ENCODE measurements around the gene UNC5B. TPM values are rescaled to one million over a fixed set of nuclear protein-coding genes. Genes with fewer than 3 reads are reported as not detected.

The UNC5B gene
- total and polyA plus RNA-seq, 7 experiments from 2014 or later, result 0.08 TPM; not detected in 5

GRCh38 chr10:71248210-71248609 lies 35.8 kb downstream of the UNC5B start:
- DNase-seq (no peak), ATAC-seq (no peak)
- H3K4me3 Mint-ChIP-seq, result no peak overlapping the region
- Histone ChIP-seq H3K4me3 (ENCODE audit: low read length) (no peak overlapping the region), H3K9me3 (ENCODE audit: control insufficient read depth in 2 of 3, low read length in 3 of 3) (no peaks in the 10 kb centered on the region), H3K36me3 (ENCODE audit: control insufficient read depth in 2 of 3, insufficient read depth in 3 of 3, low read length in 3 of 3) (no peaks in the 10 kb centered on the region), H3K27me3 (ENCODE audit: control insufficient read depth in 2 of 2, insufficient read depth in 2 of 2, low read length in 2 of 2) (no peaks in the 10 kb centered on the region), H3K4me1 (ENCODE audit: control insufficient read depth in 2 of 2, insufficient read depth in 2 of 2, low read length in 2 of 2) (no peaks in the 10 kb centered on the region), H3K27ac (ENCODE audit: low read depth, low read length) (no peak overlapping the region)
- H3K36me3 Mint-ChIP-seq, result no peaks in the 10 kb centered on the region
- H3K9me3 Mint-ChIP-seq, result no peaks in the 10 kb centered on the region
- ChIA-PET POLR2A (no interaction called here), CTCF (no interaction called here)
- H3K27ac Mint-ChIP-seq, result no peak overlapping the region
- H3K27me3 Mint-ChIP-seq, result peaks cover 0 to 8% (median 0%) of the 10 kb centered on the region in 5 donors
- intact Hi-C loops (cut with micrococcal nuclease), result no loop called here
- H3K4me1 Mint-ChIP-seq, result no peaks in the 10 kb centered on the region

- no peaks in the 10 kb centered on the region for H3K9me3 Mint-ChIP-seq
- Histone ChIP-seq H3K9me3 (ENCODE audit: control insufficient read depth in 2 of 3, low read length in 3 of 3) (no peaks in the 10 kb centered on the region), H3K4me1 (ENCODE audit: control insufficient read depth in 2 of 2, insufficient read depth in 2 of 2, low read length in 2 of 2) (no peaks in the 10 kb centered on the region), H3K4me3 (ENCODE audit: low read length) (no peak overlapping the region), H3K27ac (ENCODE audit: low read depth, low read length) (no peak overlapping the region), H3K36me3 (ENCODE audit: control insufficient read depth in 2 of 3, insufficient read depth in 3 of 3, low read length in 3 of 3) (no peaks in the 10 kb centered on the region), H3K27me3 (ENCODE audit: control insufficient read depth in 2 of 2, insufficient read depth in 2 of 2, low read length in 2 of 2) (no peaks in the 10 kb centered on the region)
- intact Hi-C loops (cut with micrococcal nuclease), result no loop called here
- DNase-seq (no peak), ATAC-seq (no peak)
- peaks cover 0 to 1% (median 0%) of the 10 kb centered on the region in 5 donors for H3K27me3 Mint-ChIP-seq
- H3K4me1 Mint-ChIP-seq, result no peaks in the 10 kb centered on the region
- H3K27ac Mint-ChIP-seq, result no peak overlapping the region
- no peak overlapping the region for H3K4me3 Mint-ChIP-seq
- ChIA-PET POLR2A (no interaction called here), CTCF (no interaction called here)
- H3K36me3 Mint-ChIP-seq, result no peaks in the 10 kb centered on the region
Measured at GRCh38 chr10:71249996-71250395, 37.6 kb downstream of the UNC5B start.

DNA sequence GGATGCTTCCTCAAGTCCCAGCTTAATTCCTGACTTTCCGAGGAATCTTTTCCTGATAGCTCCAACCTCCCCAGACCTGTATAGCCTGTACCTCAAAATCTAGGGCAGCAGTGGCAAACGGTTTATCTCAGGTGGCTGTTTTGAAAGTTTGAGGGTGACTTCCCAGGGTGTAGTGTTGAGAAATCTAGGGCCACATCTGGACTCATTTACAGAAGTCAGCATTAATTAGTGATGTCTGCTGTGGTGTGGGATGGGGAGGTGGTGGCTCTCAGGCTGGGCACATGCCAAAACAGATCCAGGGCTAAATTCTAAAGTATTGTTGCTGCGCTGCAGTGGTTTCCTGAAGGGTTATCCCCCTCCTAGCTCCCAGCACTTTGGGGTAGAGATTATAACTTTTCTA lies 38.0 kb downstream of the UNC5B start:
- no peak overlapping the region for H3K27ac ChIP-seq (ENCODE audit: low read depth, low read length)
- no peaks in the 10 kb centered on the region for H3K4me1 ChIP-seq (ENCODE audit: control insufficient read depth in 2 of 2, insufficient read depth in 2 of 2, low read length in 2 of 2)
- Mint-ChIP-seq H3K27ac (no peak overlapping the region), H3K4me3 (no peak overlapping the region), H3K27me3 (peaks cover 0 to under 1% (median 0%) of the 10 kb centered on the region in 5 donors), H3K36me3 (no peaks in the 10 kb centered on the region), H3K4me1 (no peaks in the 10 kb centered on the region), H3K9me3 (no peaks in the 10 kb centered on the region)
- no peaks in the 10 kb centered on the region for H3K36me3 ChIP-seq (ENCODE audit: control insufficient read depth in 2 of 3, insufficient read depth in 3 of 3, low read length in 3 of 3)
- DNase-seq (no peak), ATAC-seq (no peak)
- no peaks in the 10 kb centered on the region for H3K9me3 ChIP-seq (ENCODE audit: control insufficient read depth in 2 of 3, low read length in 3 of 3)
- no peak overlapping the region for H3K4me3 ChIP-seq (ENCODE audit: low read length)
- ChIA-PET CTCF (no interaction called here), POLR2A (no interaction called here)
- intact Hi-C loops (cut with micrococcal nuclease), result no loop called here
- no peaks in the 10 kb centered on the region for H3K27me3 ChIP-seq (ENCODE audit: control insufficient read depth in 2 of 2, insufficient read depth in 2 of 2, low read length in 2 of 2)

- ATAC-seq (no peak), DNase-seq (no peak)
- Histone ChIP-seq H3K27me3 (ENCODE audit: control insufficient read depth in 2 of 2, insufficient read depth in 2 of 2, low read length in 2 of 2) (no peaks in the 10 kb centered on the region), H3K36me3 (ENCODE audit: control insufficient read depth in 2 of 3, insufficient read depth in 3 of 3, low read length in 3 of 3) (no peaks in the 10 kb centered on the region), H3K4me1 (ENCODE audit: control insufficient read depth in 2 of 2, insufficient read depth in 2 of 2, low read length in 2 of 2) (no peaks in the 10 kb centered on the region), H3K9me3 (ENCODE audit: control insufficient read depth in 2 of 3, low read length in 3 of 3) (no peaks in the 10 kb centered on the region), H3K4me3 (ENCODE audit: low read length) (no peak overlapping the region), H3K27ac (ENCODE audit: low read depth, low read length) (no peak overlapping the region)
- Mint-ChIP-seq H3K27ac (no peak overlapping the region), H3K9me3 (no peaks in the 10 kb centered on the region), H3K4me1 (no peaks in the 10 kb centered on the region), H3K27me3 (peaks cover 0 to 4% (median 0%) of the 10 kb centered on the region in 5 donors), H3K36me3 (no peaks in the 10 kb centered on the region), H3K4me3 (no peak overlapping the region)
- ChIA-PET CTCF (no interaction called here), POLR2A (no interaction called here)
- intact Hi-C loops (cut with micrococcal nuclease), result no loop called here
Measured at GRCh38 chr10:71250842-71251241, 38.5 kb downstream of the UNC5B start.

GRCh38 chr10:71251319-71251718 lies 38.9 kb downstream of the UNC5B start:
- POLR2A ChIA-PET, result no interaction called here
- H3K36me3 Mint-ChIP-seq, result no peaks in the 10 kb centered on the region

GRCh38 chr10:71252220-71252619 lies 39.9 kb downstream of the UNC5B start:
- Mint-ChIP-seq H3K9me3 (no peaks in the 10 kb centered on the region), H3K27ac (no peak overlapping the region), H3K36me3 (no peaks in the 10 kb centered on the region), H3K27me3 (peaks cover 0 to 13% (median 5%) of the 10 kb centered on the region in 5 donors), H3K4me1 (no peaks in the 10 kb centered on the region), H3K4me3 (no peak overlapping the region)
- H3K4me1 ChIP-seq (ENCODE audit: control insufficient read depth in 2 of 2, insufficient read depth in 2 of 2, low read length in 2 of 2), result no peaks in the 10 kb centered on the region
- no peaks in the 10 kb centered on the region for H3K9me3 ChIP-seq (ENCODE audit: control insufficient read depth in 2 of 3, low read length in 3 of 3)
- intact Hi-C loops (cut with micrococcal nuclease), result no loop called here
- H3K36me3 ChIP-seq (ENCODE audit: control insufficient read depth in 2 of 3, insufficient read depth in 3 of 3, low read length in 3 of 3), result no peaks in the 10 kb centered on the region
- ChIA-PET POLR2A (no interaction called here), CTCF (interaction anchor here (0.7 kb wide), 1 partner anchor 19 kb away, joined by 3 read pairs; no protein-coding TSS in a partner anchor)
- no peak overlapping the region for H3K27ac ChIP-seq (ENCODE audit: low read depth, low read length)
- ATAC-seq (no peak), DNase-seq (no peak)
- no peak overlapping the region for H3K4me3 ChIP-seq (ENCODE audit: low read length)
- no peaks in the 10 kb centered on the region for H3K27me3 ChIP-seq (ENCODE audit: control insufficient read depth in 2 of 2, insufficient read depth in 2 of 2, low read length in 2 of 2)

More at GRCh38 chr10:71251319-71251718, 38.9 kb downstream of the UNC5B start:
- no peaks in the 10 kb centered on the region for H3K4me1 ChIP-seq (ENCODE audit: control insufficient read depth in 2 of 2, insufficient read depth in 2 of 2, low read length in 2 of 2)
- Mint-ChIP-seq H3K4me3 (no peak overlapping the region), H3K27ac (no peak overlapping the region), H3K4me1 (no peaks in the 10 kb centered on the region), H3K9me3 (no peaks in the 10 kb centered on the region), H3K27me3 (peaks cover 0 to 4% (median 0%) of the 10 kb centered on the region in 5 donors)
- no peaks in the 10 kb centered on the region for H3K27me3 ChIP-seq (ENCODE audit: control insufficient read depth in 2 of 2, insufficient read depth in 2 of 2, low read length in 2 of 2)
- no peak for DNase-seq
- H3K27ac ChIP-seq (ENCODE audit: low read depth, low read length), result no peak overlapping the region
- no peak overlapping the region for H3K4me3 ChIP-seq (ENCODE audit: low read length)
- H3K36me3 ChIP-seq (ENCODE audit: control insufficient read depth in 2 of 3, insufficient read depth in 3 of 3, low read length in 3 of 3), result no peaks in the 10 kb centered on the region
- intact Hi-C loops (cut with micrococcal nuclease), result no loop called here
- H3K9me3 ChIP-seq (ENCODE audit: control insufficient read depth in 2 of 3, low read length in 3 of 3), result no peaks in the 10 kb centered on the region
- ATAC-seq, result no peak
- CTCF ChIA-PET, result no interaction called here

DNA sequence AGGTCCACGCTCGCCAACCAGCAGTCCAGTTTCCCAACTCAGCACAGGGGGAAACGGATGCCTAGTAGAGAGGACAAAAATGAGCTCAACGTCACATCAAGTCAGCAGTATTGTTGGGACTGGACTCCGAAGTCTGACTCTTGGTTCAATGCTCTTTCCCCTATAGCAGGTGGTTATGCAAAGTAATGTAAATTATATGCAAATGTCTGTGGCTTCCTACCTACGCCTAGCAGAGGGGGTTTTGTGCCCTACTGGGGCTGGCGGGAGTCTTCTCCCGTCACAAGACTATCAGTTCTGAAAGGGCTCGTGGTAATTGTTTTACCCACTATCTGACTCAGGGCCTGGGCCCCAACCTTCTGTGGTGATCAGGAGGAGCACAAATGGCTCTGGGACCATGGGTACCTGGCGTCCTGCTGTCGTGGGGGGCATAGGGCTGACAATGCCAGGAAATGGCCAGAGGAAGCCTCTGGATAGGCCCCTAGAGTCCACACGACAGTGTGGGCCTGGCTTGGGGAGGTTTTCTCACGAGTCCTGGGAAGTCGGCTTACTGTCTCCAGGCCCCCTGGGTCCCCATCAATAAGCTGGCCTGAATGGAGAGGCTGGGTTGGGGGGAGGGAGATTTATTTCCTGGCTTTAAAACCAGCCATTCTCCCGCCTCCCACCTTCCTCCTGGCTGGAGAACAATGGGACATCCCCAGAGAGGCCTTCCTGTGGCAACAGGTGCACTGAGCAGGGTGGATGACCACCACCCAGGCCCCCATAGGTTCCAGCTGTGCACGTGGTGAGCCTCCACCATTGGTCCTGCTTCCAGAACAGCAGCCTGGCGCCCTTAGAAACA lies 41.8 kb downstream of the UNC5B start:
- POLR2A ChIA-PET, result no interaction called here
- Mint-ChIP-seq H3K4me1 (no peaks in the 10 kb centered on the region), H3K4me3 (no peak overlapping the region), H3K9me3 (no peaks in the 10 kb centered on the region), H3K27ac (no peak overlapping the region), H3K27me3 (peaks cover 0 to 15% (median 5%) of the 10 kb centered on the region in 5 donors), H3K36me3 (no peaks in the 10 kb centered on the region)
- CTCF ChIA-PET, result no interaction called here
- no peaks in the 10 kb centered on the region for H3K36me3 ChIP-seq (ENCODE audit: control insufficient read depth in 2 of 3, insufficient read depth in 3 of 3, low read length in 3 of 3)
- ATAC-seq (no peak), DNase-seq (no peak)
- no peak overlapping the region for H3K4me3 ChIP-seq (ENCODE audit: low read length)
- no peaks in the 10 kb centered on the region for H3K27me3 ChIP-seq (ENCODE audit: control insufficient read depth in 2 of 2, insufficient read depth in 2 of 2, low read length in 2 of 2)
- H3K4me1 ChIP-seq (ENCODE audit: control insufficient read depth in 2 of 2, insufficient read depth in 2 of 2, low read length in 2 of 2), result no peaks in the 10 kb centered on the region
- intact Hi-C loops (cut with micrococcal nuclease), result no loop called here
- H3K27ac ChIP-seq (ENCODE audit: low read depth, low read length), result no peak overlapping the region
- no peaks in the 10 kb centered on the region for H3K9me3 ChIP-seq (ENCODE audit: control insufficient read depth in 2 of 3, low read length in 3 of 3)

Measured in naive thymus-derived CD4-positive, alpha-beta T cell (primary cell).